Heart left ventricle (tissue), 16 donors: ENCODE data around the gene WIPF1. TPM values are rescaled to one million over a fixed set of nuclear protein-coding genes. Genes with fewer than 3 reads are reported as not detected.

Experiments used
- ATAC-seq, 4 donors: fragments of 200-7000 bp; cut with Tn5 transposase; one replicate each; pipeline ENCODE4 v1.9.1; 2020 to 2022; ENCODE audit warnings: moderate library complexity in 4 of 4, mild to moderate bottlenecking in 3 of 4, moderate number of reproducible peaks in 1 of 4
- DNase-seq, 5 donors: peaks; one replicate each; pipeline ENCODE4 v3.0.0-alpha.2; 2020
- H3K27ac ChIP-seq, 12 donors: fragments of 200-600 bp; sonication (generic) in 4 of 12; one replicate each; pipeline versions ENCODE4 v1.5.0 to v1.8.0; 2016 to 2022; ENCODE audit warnings: mild to moderate bottlenecking in 2 of 12
- H3K27me3 ChIP-seq, 9 donors: fragments of 200-600 bp; sonication (generic) in 2 of 9; one replicate each; pipeline versions ENCODE4 v1.5.1 to v1.8.0; 2016 to 2022; ENCODE audit warnings: mild to moderate bottlenecking in 3 of 9
- H3K36me3 ChIP-seq, 9 donors: fragments of 200-600 bp; sonication (generic) in 2 of 9; one replicate each; pipeline versions ENCODE4 v1.5.0 to v1.8.0; 2018 to 2022; ENCODE audit warnings: mild to moderate bottlenecking in 2 of 9
- H3K4me1 ChIP-seq, 12 donors: fragments of 200-600 bp; sonication (generic) in 4 of 12; one replicate each; pipeline versions ENCODE4 v1.5.0 to v1.8.0; 2016 to 2022; ENCODE audit warnings: mild to moderate bottlenecking in 3 of 12
- H3K4me3 ChIP-seq, 12 donors: fragments of 200-600 bp; sonication (generic) in 4 of 12; one replicate each; pipeline versions ENCODE4 v1.5.0 to v1.8.0; 2017 to 2022; ENCODE audit warnings: mild to moderate bottlenecking in 9 of 12, moderate library complexity in 4 of 12
- H3K9me3 ChIP-seq, 12 donors: fragments of 200-600 bp; sonication (generic) in 4 of 12; one replicate each; pipeline versions ENCODE4 v1.5.0 to v1.8.0; 2016 to 2022; ENCODE audit warnings: mild to moderate bottlenecking in 1 of 12
- CTCF ChIP-seq, 12 donors: fragments of 200-600 bp; sonication (generic) in 4 of 12; IDR thresholded peaks; one replicate each; pipeline versions ENCODE4 v1.5.0 to v1.8.0; 2018 to 2022; ENCODE audit warnings: antibody characterized with exemption in 12 of 12, mild to moderate bottlenecking in 5 of 12
- POLR2A ChIP-seq, 2 donors: fragments of 450-650 bp; IDR thresholded peaks; one replicate each; pipeline ENCODE4 v1.6.1; 2017; ENCODE audit warnings: antibody characterized with exemption in 2 of 2, mild to moderate bottlenecking in 2 of 2, moderate library complexity in 2 of 2
- WGBS, 4 donors: extraction: QIAGEN DNeasy Blood & Tissue Kit in 2 of 4; methylation state at CpG; one replicate each; pipeline versions ENCODE4 v1.1.5 to v1.1.7; 2013 to 2018; 5-methylcytosine and 5-hydroxymethylcytosine counted together
- intact Hi-C, 10 donors: fragments of 100-400 bp; cut with DNase I; formaldehyde crosslinking; loops; one replicate each; pipeline versions ENCODE4 v1.11.1 to v1.14.2; 2022
- polyA plus RNA-seq, 2 donors: library from polyadenylated mRNA; stranded (reverse); fragments of 200-250 nt; gene quantifications; one replicate each; pipeline ENCODE4 v1.2.3, GENCODE V29; 2013
- total RNA-seq, 9 donors: library from RNA; depleted of rRNA in 2 of 9; stranded (reverse); fragments of >200 nt in 2 of 9; fragmentation: NEBNext Ultra II Directional in 3 of 9; extraction: Animal tissue kit (Norgen Biotek cat#: 25700) in 3 of 9; gene quantifications; one replicate each; pipeline versions ENCODE4 v1.1.0 to v1.2.4, GENCODE V29; 2016 to 2023
- donor health status: ischemic (EF 13 %, LVEDD 7.1; RV severe dilation, severe dysfunction).
- donor health status: healthy with polysubstance abuse.
- donor health status: DM: no; HTN: yes; CAD: no.
- donor health status: DM: no; HTN: no; CAD: no.
- donor health status: ischemic (EF 25% LVEDD 6.9; RV normal size, moderate dysfunction).
- donor health status: ischemic (EF 25% LVEDD 5.7; RV mildly dilated, moderate dysfunction).
- donor health status: healthy.
- donor health status: DM: yes; HTN: yes; CAD: no.
- donor health status: ischemic (EF 35%, LVEDD 5.7; RV mildly dilated, moderate dysfunction).
- donor health status: nonischemic (EF 11% LVEDD 7.7; RV severe dilation, severe dysfunction).
- donor health status: DM: yes; HTN: yes; CAD: no.
- donor health status: PGD.
- donor health status: ischemic (EF 29% LVEDD 5.4; RV normal size, mild dysfunction).
- donor health status: nonischemic (EF 23%, LVEDD 6.1; RV moderate dilation, normal function).

The WIPF1 gene
- total and polyA plus RNA-seq, 11 donors: 9.7 to 73.2 (median 13.9) TPM

- Histone ChIP-seq H3K4me3 (no peak overlapping the region), H3K4me1 (peaks cover 0 to 72% (median 20%) of the 10 kb centered on the region in 12 donors), H3K9me3 (no peaks in the 10 kb centered on the region), H3K27me3 (no peaks in the 10 kb centered on the region), H3K27ac (peak overlapping the region in 2 of 12 donors; percentile 0 to 15), H3K36me3 (peaks cover 0 to 56% (median 0%) of the 10 kb centered on the region in 9 donors)
- ATAC-seq (no peak), DNase-seq (no peak)
- intact Hi-C loops: loop anchor here in 1 of 10 donors (10.0 kb wide), 1 partner anchor 46 kb away; no protein-coding TSS in a partner anchor
- WGBS, 4 donors: 91 to 94% (median 91%) methylated on average over 2 of the region's 2 CpGs
- TF ChIP-seq POLR2A (IDR thresholded peaks at IDR 0.05) (no peak), CTCF (IDR thresholded peaks at IDR 0.05) (no peak)
Measured at GRCh38 chr2:174628528-174629169, 31.0 kb upstream of the WIPF1 start.

GRCh38 chr2:174627216-174627615 lies 29.6 kb upstream of the WIPF1 start:
- TF ChIP-seq POLR2A (IDR thresholded peaks at IDR 0.05): no peak
- no peak for TF ChIP-seq CTCF (IDR thresholded peaks at IDR 0.05)
- Histone ChIP-seq H3K4me3 (no peak overlapping the region), H3K27ac (no peak overlapping the region), H3K36me3 (peaks cover 0 to 70% (median 0%) of the 10 kb centered on the region in 9 donors), H3K9me3 (no peaks in the 10 kb centered on the region), H3K4me1 (peaks cover 0 to 72% (median 13%) of the 10 kb centered on the region in 12 donors), H3K27me3 (no peaks in the 10 kb centered on the region)
- ATAC-seq: no peak
- no peak for DNase-seq
- intact Hi-C loops: loop anchor here in 1 of 10 donors (10.0 kb wide), 1 partner anchor 48 kb away; no protein-coding TSS in a partner anchor

GRCh38 chr2:174624895-174625430 lies 27.4 kb upstream of the WIPF1 start:
- TF ChIP-seq POLR2A (IDR thresholded peaks at IDR 0.05): no peak
- no peak for TF ChIP-seq CTCF (IDR thresholded peaks at IDR 0.05)
- H3K4me3 ChIP-seq: no peak overlapping the region
- no peak overlapping the region for H3K27ac ChIP-seq
- intact Hi-C loops: loop anchor here in 1 of 10 donors (10.0 kb wide), 1 partner anchor 50 kb away; no protein-coding TSS in a partner anchor
- H3K9me3 ChIP-seq: no peaks in the 10 kb centered on the region
- WGBS, 4 donors: 84 to 94% (median 89%) methylated on average over 6 to 7 of the region's 7 CpGs
- DNase-seq (no peak), ATAC-seq (peak in 1 of 4 donors; percentile 30)
- peaks cover 0 to 55% (median 7%) of the 10 kb centered on the region in 12 donors for H3K4me1 ChIP-seq
- H3K27me3 ChIP-seq: no peaks in the 10 kb centered on the region
- H3K36me3 ChIP-seq: peaks cover 0 to 82% (median 0%) of the 10 kb centered on the region in 9 donors

GRCh38 chr2:174623690-174624089 lies 26.1 kb upstream of the WIPF1 start:
- no peak overlapping the region for H3K27ac ChIP-seq
- no peaks in the 10 kb centered on the region for H3K9me3 ChIP-seq
- H3K36me3 ChIP-seq: peaks cover 0 to 77% (median 0%) of the 10 kb centered on the region in 9 donors
- ATAC-seq: no peak
- intact Hi-C loops: loop anchor here in 1 of 10 donors (10.0 kb wide), 1 partner anchor 51 kb away; no protein-coding TSS in a partner anchor
- no peak for DNase-seq
- TF ChIP-seq CTCF (IDR thresholded peaks at IDR 0.05): no peak
- TF ChIP-seq POLR2A (IDR thresholded peaks at IDR 0.05): no peak
- no peak overlapping the region for H3K4me3 ChIP-seq
- peaks cover 0 to 49% (median 0%) of the 10 kb centered on the region in 12 donors for H3K4me1 ChIP-seq
- no peaks in the 10 kb centered on the region for H3K27me3 ChIP-seq
